ENCODE results near the gene CFAP97D2.
"Not testable (repeated sequence)": the region's sequence is repeated elsewhere in the genome, so short reads cannot be mapped to it uniquely, and the experiment has no call there.

The CFAP97D2 gene

GRCh38 chr13:114161644-114162532 lies 17.2 kb upstream of the CFAP97D2 start:
- H3K27ac Mint-ChIP-seq = peak overlapping the region; percentile 66 to 83
- peaks cover 72% of the 10 kb centered on the region for H3K4me1 Mint-ChIP-seq
- no peak for DNase-seq
- no peaks in the 10 kb centered on the region for H3K27me3 Mint-ChIP-seq
- H3K9me3 Mint-ChIP-seq = peaks cover 0 to 14% of the 10 kb centered on the region in 2 donors
- ATAC-seq = peak; percentile 52
- peak overlapping the region; percentile 67 to 76 for H3K4me3 Mint-ChIP-seq

DNA sequence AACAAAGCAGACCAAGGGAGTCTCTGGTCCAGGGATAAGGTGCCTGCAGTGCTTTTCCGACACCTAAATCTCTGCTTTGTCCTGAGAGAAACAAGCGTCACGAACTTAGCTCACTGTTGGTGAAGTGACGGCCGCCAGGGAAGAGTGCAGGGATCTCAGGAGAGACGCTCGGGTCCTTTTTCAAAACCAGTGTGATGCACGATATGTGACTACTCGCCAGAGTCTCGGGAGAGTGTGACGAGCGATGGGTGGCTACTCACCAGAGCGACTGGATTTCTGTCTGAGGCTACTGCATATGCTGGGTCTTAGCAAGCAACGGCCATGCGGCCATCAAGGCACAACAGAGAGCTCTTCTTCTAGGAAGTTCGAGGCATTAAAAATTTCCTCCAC lies 16.5 kb upstream of the CFAP97D2 start:
- H3K27me3 Mint-ChIP-seq = no peaks in the 10 kb centered on the region
- peaks cover 0 to 14% of the 10 kb centered on the region in 2 donors for H3K9me3 Mint-ChIP-seq
- peaks cover 70% of the 10 kb centered on the region for H3K4me1 Mint-ChIP-seq
- H3K4me3 Mint-ChIP-seq = peak overlapping the region; percentile 67 to 76
- DNase-seq (no peak), ATAC-seq (no peak)
- peak overlapping the region; percentile 66 to 83 for H3K27ac Mint-ChIP-seq

GRCh38 chr13:114164053-114164452 lies 15.0 kb upstream of the CFAP97D2 start:
- H3K4me1 Mint-ChIP-seq = peaks cover 65% of the 10 kb centered on the region
- peak overlapping the region in 1 of 2 donors; percentile 90 for H3K27ac Mint-ChIP-seq
- ATAC-seq (no peak), DNase-seq (no peak)
- no peaks in the 10 kb centered on the region for H3K27me3 Mint-ChIP-seq
- no peak overlapping the region for H3K4me3 Mint-ChIP-seq
- peaks cover 0 to 14% of the 10 kb centered on the region in 2 donors for H3K9me3 Mint-ChIP-seq

- Mint-ChIP-seq H3K9me3 (peaks cover 0 to 14% of the 10 kb centered on the region in 2 donors), H3K4me1 (peaks cover 57% of the 10 kb centered on the region), H3K27me3 (no peaks in the 10 kb centered on the region), H3K27ac (no peak overlapping the region), H3K4me3 (no peak overlapping the region)
- DNase-seq (no peak), ATAC-seq (no peak)
Measured at GRCh38 chr13:114164681-114165429, 14.2 kb upstream of the CFAP97D2 start.

GRCh38 chr13:114166381-114167131 lies 12.5 kb upstream of the CFAP97D2 start:
- H3K4me1 Mint-ChIP-seq = peaks cover 42% of the 10 kb centered on the region
- peaks cover 2 to 12% of the 10 kb centered on the region in 2 donors for H3K9me3 Mint-ChIP-seq
- peak overlapping the region; percentile 31 to 74 for H3K27ac Mint-ChIP-seq
- no peak for DNase-seq
- peak overlapping the region in 1 of 2 donors; percentile 48 for H3K4me3 Mint-ChIP-seq
- no peaks in the 10 kb centered on the region for H3K27me3 Mint-ChIP-seq
- ATAC-seq = peak; percentile 49

DNA sequence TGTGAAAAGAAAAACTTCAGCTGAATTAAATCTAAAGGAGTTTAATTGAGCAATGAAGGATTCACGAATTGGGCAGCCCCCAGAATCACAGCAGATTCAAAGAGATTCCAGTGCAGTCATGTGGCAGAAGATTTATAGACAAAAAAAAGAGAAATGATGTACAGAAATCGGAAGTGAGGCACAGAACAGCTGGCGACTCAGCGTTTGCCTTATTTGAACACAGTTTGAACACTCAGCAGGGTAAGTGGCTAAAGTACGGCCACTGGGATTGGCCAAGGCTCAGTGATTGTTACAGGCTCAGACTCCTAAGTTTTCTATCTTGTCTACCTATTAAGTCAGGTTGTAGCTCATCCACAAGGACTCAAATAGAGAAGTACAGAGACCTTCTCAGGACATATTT lies 11.6 kb upstream of the CFAP97D2 start:
- peaks cover 6 to 18% of the 10 kb centered on the region in 2 donors for H3K9me3 Mint-ChIP-seq
- H3K27ac Mint-ChIP-seq = no peak overlapping the region
- no peak for DNase-seq
- H3K27me3 Mint-ChIP-seq = no peaks in the 10 kb centered on the region
- peak; percentile 74 for ATAC-seq
- H3K4me3 Mint-ChIP-seq = peak overlapping the region; percentile 4 to 24
- peaks cover 33% of the 10 kb centered on the region for H3K4me1 Mint-ChIP-seq

GRCh38 chr13:114167885-114168284 lies 11.2 kb upstream of the CFAP97D2 start:
- H3K9me3 Mint-ChIP-seq = peaks cover 7 to 18% of the 10 kb centered on the region in 2 donors
- H3K27me3 Mint-ChIP-seq = no peaks in the 10 kb centered on the region
- DNase-seq (no peak), ATAC-seq (no peak)
- H3K4me3 Mint-ChIP-seq = no peak overlapping the region
- peaks cover 29% of the 10 kb centered on the region for H3K4me1 Mint-ChIP-seq
- no peak overlapping the region for H3K27ac Mint-ChIP-seq

GRCh38 chr13:114173272-114173671 lies 5.8 kb upstream of the CFAP97D2 start:
- no peak overlapping the region for H3K27ac Mint-ChIP-seq
- H3K27me3 Mint-ChIP-seq = no peaks in the 10 kb centered on the region
- no peak for ATAC-seq

GRCh38 chr13:114173745-114174144 lies 5.3 kb upstream of the CFAP97D2 start:
- DNase-seq (no peak), ATAC-seq (no peak)
- Mint-ChIP-seq H3K27me3 (no peaks in the 10 kb centered on the region), H3K27ac (no peak overlapping the region), H3K9me3 (peaks cover 29 to 31% of the 10 kb centered on the region in 2 donors), H3K4me3 (no peak overlapping the region), H3K4me1 (peaks cover 24% of the 10 kb centered on the region)

More at GRCh38 chr13:114173272-114173671, 5.8 kb upstream of the CFAP97D2 start:
- Mint-ChIP-seq H3K9me3 (peaks cover 29 to 31% of the 10 kb centered on the region in 2 donors), H3K4me1 (peaks cover 19% of the 10 kb centered on the region), H3K4me3 (no peak overlapping the region)
- DNase-seq = no peak

- Mint-ChIP-seq H3K4me3 (no peak overlapping the region), H3K27ac (no peak overlapping the region), H3K27me3 (no peaks in the 10 kb centered on the region), H3K9me3 (peaks cover 29 to 31% of the 10 kb centered on the region in 2 donors), H3K4me1 (peaks cover 32% of the 10 kb centered on the region)
- DNase-seq (no peak), ATAC-seq (no peak)
Measured at GRCh38 chr13:114174529-114174961, 4.5 kb upstream of the CFAP97D2 start.

DNA sequence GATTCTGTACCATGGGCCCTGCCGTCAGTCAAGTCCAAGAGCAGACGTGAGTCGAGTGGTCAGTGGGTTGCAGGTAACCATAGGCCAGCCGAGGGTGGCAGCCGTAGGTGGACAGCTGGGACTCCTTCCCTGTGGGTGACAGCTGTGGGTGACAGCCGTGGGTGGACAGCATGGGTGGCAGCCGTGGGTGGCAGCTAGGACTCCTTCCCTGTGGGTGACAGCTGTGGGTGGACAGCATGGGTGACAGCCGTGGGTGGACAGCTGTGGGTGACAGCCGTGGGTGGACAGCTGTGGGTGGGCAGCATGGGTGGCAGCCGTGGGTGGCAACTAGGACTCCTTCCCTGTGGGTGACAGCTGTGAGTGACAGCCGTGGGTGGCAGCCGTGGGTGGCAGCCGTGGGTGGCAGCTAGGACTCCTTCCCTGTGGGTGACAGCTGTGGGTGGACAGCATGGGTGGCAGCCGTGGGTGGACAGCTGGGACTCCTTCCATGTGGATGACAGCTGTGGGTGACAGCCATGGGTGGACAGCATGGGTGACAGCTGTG lies 2.6 kb upstream of the CFAP97D2 start:
- not testable (repeated sequence) for DNase-seq, H3K27ac Mint-ChIP-seq, ATAC-seq, H3K27me3 Mint-ChIP-seq, H3K4me3 Mint-ChIP-seq
- Mint-ChIP-seq H3K9me3 (peaks cover 29% of the 10 kb centered on the region in 2 donors), H3K4me1 (peaks cover 51% of the 10 kb centered on the region)

DNA sequence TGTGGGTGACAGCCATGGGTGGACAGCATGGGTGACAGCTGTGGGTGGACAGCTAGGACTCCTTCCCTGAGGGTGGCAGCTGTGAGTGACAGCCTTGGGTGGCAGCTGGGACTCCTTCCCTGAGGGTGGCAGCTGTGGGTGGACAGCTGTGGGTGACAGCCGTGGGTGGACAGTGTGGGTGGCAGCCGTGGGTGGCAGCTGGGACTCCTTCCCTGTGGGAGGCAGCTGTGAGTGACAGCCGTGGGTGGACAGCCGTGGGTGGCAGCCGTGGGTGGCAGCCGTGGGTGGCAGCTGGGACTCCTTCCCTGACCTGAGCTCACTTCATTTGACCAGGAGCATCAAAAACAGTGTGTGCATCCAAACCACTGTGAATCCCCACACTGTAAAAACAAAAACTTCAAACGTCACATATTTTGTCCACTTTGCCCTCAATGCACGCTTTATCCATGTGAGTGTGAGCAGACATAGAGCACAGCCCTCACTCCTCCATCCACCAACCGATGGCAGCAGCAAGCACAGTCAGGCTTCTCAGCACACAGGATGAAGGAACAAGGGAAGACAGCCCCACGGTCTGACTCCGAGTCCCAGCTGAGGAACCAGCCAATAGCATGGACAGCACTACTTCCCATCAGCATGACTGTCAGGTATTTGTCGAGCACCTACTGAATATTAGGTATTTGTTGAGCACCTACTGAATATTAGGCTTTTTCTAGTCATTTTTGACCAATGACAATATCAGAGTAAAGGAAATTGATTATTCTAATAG lies 1.6 kb upstream of the CFAP97D2 start:
- Mint-ChIP-seq H3K27me3 (no peaks in the 10 kb centered on the region), H3K27ac (no peak overlapping the region), H3K4me1 (peaks cover 51% of the 10 kb centered on the region), H3K4me3 (no peak overlapping the region), H3K9me3 (peaks cover 21 to 23% of the 10 kb centered on the region in 2 donors)
- DNase-seq (no peak), ATAC-seq (no peak)

- H3K4me3 Mint-ChIP-seq = no peak overlapping the region
- no peak for ATAC-seq
- no peak overlapping the region for H3K27ac Mint-ChIP-seq
- peaks cover 5 to 26% of the 10 kb centered on the region in 2 donors for H3K9me3 Mint-ChIP-seq
- DNase-seq = no peak
- peaks cover 19% of the 10 kb centered on the region for H3K4me1 Mint-ChIP-seq
- H3K27me3 Mint-ChIP-seq = no peaks in the 10 kb centered on the region
Measured at GRCh38 chr13:114185182-114185971, 6.3 kb downstream of the CFAP97D2 start.

- peak in 1 of 2 donors; percentile 26 for DNase-seq
- peak; percentile 89 for ATAC-seq
- H3K27me3 Mint-ChIP-seq = no peaks in the 10 kb centered on the region
- H3K27ac Mint-ChIP-seq = peak overlapping the region; percentile 7 to 65
- peaks cover 5 to 12% of the 10 kb centered on the region in 2 donors for H3K9me3 Mint-ChIP-seq
- H3K4me1 Mint-ChIP-seq = peaks cover 16% of the 10 kb centered on the region
- H3K4me3 Mint-ChIP-seq = peak overlapping the region in 1 of 2 donors; percentile 7
Measured at GRCh38 chr13:114194853-114195252, 15.8 kb downstream of the CFAP97D2 start.

All from stimulated activated naive CD8-positive, alpha-beta T cell treated with anti-CD3 and anti-CD28 coated beads, Interleukin-15, amount 100 ng/mL, for 72 hours (primary cell).